Stromal cell of bone marrow (primary cell): ENCODE data around the gene CACNB2.
A peak's percentile ranks its signal among the peaks of the same experiment; 100 is the strongest.

ENCODE experiments used
- DNase-seq: peaks from one replicate; pipeline ENCODE4 v3.0.0-alpha.2; 2012; ENCODE audit warnings: low read depth

Gene CACNB2

GRCh38 chr10:18340496-18341051 is 200.3 kb downstream of the CACNB2 start:
- peak; percentile 5 for DNase-seq

GRCh38 chr10:18341055-18341454 is 200.8 kb downstream of the CACNB2 start:
- no peak for DNase-seq

- no peak for DNase-seq
Observed at GRCh38 chr10:18343573-18343972, 203.3 kb downstream of the CACNB2 start.

GRCh38 chr10:18345308-18345707 is 205.1 kb downstream of the CACNB2 start:
- DNase-seq = no peak

- no peak for DNase-seq
Observed at GRCh38 chr10:18350340-18350739, 210.1 kb downstream of the CACNB2 start.

GRCh38 chr10:18351421-18351820 is 211.2 kb downstream of the CACNB2 start:
- no peak for DNase-seq

GRCh38 chr10:18352175-18352574 is 212.0 kb downstream of the CACNB2 start:
- no peak for DNase-seq

GRCh38 chr10:18359812-18360211 is 219.6 kb downstream of the CACNB2 start:
- no peak for DNase-seq

- DNase-seq = no peak
Observed at GRCh38 chr10:18362892-18363291, 222.7 kb downstream of the CACNB2 start.

- DNase-seq = no peak
Observed at GRCh38 chr10:18364987-18365775, 225.0 kb downstream of the CACNB2 start.

- no peak for DNase-seq
Observed at GRCh38 chr10:18367840-18368239, 227.6 kb downstream of the CACNB2 start.

- no peak for DNase-seq
Observed at GRCh38 chr10:18368273-18368672, 228.0 kb downstream of the CACNB2 start.

- no peak for DNase-seq
Observed at GRCh38 chr10:18368682-18369081, 228.5 kb downstream of the CACNB2 start.

GRCh38 chr10:18369859-18370473 is 229.7 kb downstream of the CACNB2 start:
- no peak for DNase-seq

GRCh38 chr10:18376650-18377049 is 236.4 kb downstream of the CACNB2 start:
- DNase-seq = no peak

GRCh38 chr10:18377898-18378297 is 237.7 kb downstream of the CACNB2 start:
- DNase-seq = no peak

GRCh38 chr10:18378766-18379165 is 238.5 kb downstream of the CACNB2 start:
- no peak for DNase-seq

- DNase-seq = no peak
Observed at GRCh38 chr10:18381679-18382078, 241.5 kb downstream of the CACNB2 start.

- DNase-seq = no peak
Observed at GRCh38 chr10:18397906-18398305, 257.7 kb downstream of the CACNB2 start.

- no peak for DNase-seq
Observed at GRCh38 chr10:18399158-18399557, 258.9 kb downstream of the CACNB2 start.

GRCh38 chr10:18400201-18400905 is 260.1 kb downstream of the CACNB2 start:
- no peak for DNase-seq

GRCh38 chr10:18400906-18401245 is 260.7 kb downstream of the CACNB2 start:
- DNase-seq = no peak
